HG02588 (cell line): ENCODE measurements around the gene PFKFB3.

Experiments used
- ATAC-seq: cut with Tn5 transposase; IDR thresholded peaks from one replicate; pipeline ENCODE4 v1.9.1; 2021; ENCODE audit warnings: mild to moderate bottlenecking, moderate library complexity; ENCODE audit not compliant: unreplicated experiment

PFKFB3 gene

DNA sequence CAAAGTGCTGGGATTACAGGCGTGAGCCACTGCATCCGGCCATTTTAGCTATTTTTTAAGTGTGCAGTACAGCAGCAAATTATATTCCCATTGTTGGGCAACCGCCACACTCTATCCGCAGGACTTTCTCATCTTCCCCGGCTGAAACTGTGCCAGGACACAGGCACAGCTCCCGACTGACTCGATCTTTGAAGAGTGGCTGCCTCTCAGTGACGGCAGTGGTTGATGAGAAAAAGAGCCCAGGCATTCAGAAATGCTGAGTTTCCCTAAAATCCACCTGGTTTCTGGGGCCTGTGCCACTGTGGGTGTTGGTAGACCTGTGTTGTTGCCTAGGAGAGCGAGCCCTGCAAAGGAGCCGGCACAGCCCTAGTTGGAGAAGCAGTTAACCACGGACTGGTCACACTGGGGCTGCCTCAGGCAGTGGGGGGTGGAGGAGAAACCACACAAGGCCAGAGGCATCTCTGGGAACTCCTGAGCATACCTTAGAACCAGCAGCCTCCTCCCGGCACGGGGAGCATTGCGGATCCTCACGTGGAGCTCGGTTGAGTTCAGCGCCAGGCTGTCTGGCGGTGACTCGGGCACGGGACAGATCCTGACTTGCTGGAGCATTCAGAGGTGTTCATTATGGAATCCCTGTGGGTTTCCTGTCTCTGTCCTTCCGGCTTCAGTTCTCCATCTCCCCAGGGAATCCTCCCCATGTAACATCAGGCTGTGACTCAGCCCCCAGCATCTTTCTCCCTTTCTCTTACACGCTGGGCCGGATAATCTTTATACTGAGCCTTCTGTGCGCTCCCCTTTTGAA is 16.2 kb downstream of the PFKFB3 start:
- ATAC-seq = no peak

- ATAC-seq = no peak
These were observed 16.7 kb downstream of the PFKFB3 start for GRCh38 chr10:6219494-6219836.

GRCh38 chr10:6220418-6221191 is 17.9 kb downstream of the PFKFB3 start:
- no peak for ATAC-seq

DNA sequence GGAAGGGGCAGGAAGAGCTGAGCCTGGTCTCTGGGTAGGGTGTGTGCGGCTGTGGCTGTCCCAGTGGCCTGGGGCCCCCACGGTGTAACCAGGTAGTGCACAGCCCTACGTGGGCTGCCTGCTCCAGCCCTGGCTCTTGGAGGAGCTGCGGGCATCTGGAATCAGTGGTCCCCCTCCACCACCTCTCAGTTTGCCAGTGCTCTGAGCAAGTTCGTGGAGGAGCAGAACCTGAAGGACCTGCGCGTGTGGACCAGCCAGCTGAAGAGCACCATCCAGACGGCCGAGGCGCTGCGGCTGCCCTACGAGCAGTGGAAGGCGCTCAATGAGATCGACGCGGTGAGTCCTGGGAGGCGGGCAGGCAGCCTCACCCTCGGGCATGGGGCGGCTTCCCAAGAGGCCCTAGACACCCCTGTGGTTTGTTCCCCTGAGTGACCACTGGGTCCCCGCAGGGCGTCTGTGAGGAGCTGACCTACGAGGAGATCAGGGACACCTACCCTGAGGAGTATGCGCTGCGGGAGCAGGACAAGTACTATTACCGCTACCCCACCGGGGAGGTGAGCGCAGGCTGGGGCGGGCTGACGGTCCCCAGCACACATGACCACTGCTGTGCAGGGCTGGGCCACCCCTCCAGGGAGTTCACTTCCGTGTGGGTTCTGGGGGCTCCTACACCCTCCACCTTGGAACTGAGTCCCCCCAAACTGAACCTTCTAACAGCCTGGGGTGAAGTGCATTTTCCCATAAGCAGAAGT is 18.6 kb downstream of the PFKFB3 start:
- ATAC-seq = no peak

GRCh38 chr10:6221971-6222751 is 19.4 kb downstream of the PFKFB3 start:
- ATAC-seq = no peak

DNA sequence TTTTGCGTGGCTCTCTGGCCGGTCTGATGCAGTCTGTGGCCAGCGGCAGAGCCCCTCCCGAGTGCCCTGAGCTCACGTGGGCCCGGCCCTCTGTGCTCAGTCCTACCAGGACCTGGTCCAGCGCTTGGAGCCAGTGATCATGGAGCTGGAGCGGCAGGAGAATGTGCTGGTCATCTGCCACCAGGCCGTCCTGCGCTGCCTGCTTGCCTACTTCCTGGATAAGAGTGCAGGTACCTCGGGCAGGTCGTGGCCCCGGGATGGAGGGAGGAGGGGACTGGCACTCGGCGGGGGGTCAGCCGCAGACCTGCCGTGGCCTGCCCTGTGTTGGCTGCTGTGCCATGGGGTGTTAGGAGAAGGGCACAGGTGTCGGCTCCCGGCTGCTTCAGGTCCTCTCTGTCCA is 20.0 kb downstream of the PFKFB3 start:
- no peak for ATAC-seq

DNA sequence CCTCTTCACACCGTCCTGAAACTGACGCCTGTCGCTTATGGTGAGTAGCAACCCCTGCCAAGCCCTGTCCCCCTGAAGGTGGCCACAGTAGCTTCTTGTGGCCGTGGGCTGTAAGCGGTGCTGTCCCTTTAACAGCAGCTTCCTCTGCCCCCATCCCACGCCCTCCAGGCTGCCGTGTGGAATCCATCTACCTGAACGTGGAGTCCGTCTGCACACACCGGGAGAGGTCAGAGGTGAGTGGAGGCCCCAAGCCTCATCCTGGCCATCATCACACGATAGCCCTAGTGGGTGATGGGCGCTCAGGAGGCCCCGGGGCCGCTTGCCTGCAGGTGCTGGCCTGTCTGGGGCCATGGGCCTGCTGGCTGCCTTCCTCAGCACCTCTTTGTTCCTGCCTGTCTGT is 21.2 kb downstream of the PFKFB3 start:
- ATAC-seq = no peak

- no peak for ATAC-seq
These were observed 22.0 kb downstream of the PFKFB3 start for GRCh38 chr10:6224781-6225180.

- ATAC-seq = no peak
These were observed 22.6 kb downstream of the PFKFB3 start for GRCh38 chr10:6225263-6225814.

- ATAC-seq = no peak
These were observed 23.5 kb downstream of the PFKFB3 start for GRCh38 chr10:6226216-6226615.

DNA sequence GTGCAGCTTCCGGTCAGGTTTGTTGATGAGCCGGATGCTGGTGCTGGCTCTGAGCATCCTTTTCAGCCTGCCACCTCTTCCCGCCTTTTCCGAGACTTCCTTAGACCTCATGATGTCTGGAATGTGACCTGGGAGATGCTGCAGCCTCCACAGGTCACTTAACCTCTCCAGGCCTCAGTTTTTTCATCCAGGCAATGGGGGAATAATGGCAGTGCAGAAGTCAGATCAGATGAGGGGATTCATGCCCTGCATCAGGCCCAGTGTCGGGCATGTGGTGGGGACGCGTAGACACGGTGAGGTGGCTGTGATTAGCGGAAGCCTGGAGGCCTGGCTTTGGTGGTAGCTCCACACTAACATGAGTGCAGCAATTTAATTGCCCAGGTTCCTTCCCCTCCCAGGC is 24.6 kb downstream of the PFKFB3 start:
- no peak for ATAC-seq

GRCh38 chr10:6228010-6228511 is 25.3 kb downstream of the PFKFB3 start:
- no peak for ATAC-seq

DNA sequence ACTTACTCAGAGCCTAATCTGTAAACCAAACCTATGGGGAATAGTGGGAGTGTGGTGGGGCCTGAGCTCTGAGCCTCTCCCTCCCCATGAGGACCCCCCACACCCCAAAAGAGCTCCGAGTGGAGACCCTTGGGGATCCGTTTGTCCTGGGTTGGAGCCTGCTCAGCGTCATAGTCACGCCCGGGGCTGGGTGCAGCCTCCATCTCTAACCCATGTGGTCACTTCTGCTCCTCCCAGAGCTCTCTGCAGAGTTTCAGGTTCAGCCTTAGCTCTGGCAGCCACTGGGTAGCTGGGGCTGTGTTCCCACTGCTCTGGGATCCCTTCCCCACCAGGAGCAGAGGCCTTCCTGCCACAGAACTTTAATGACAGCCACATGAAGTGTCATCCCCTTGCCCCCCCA is 25.9 kb downstream of the PFKFB3 start:
- no peak for ATAC-seq

- ATAC-seq = no peak
These were observed 26.6 kb downstream of the PFKFB3 start for GRCh38 chr10:6229290-6229689.

DNA sequence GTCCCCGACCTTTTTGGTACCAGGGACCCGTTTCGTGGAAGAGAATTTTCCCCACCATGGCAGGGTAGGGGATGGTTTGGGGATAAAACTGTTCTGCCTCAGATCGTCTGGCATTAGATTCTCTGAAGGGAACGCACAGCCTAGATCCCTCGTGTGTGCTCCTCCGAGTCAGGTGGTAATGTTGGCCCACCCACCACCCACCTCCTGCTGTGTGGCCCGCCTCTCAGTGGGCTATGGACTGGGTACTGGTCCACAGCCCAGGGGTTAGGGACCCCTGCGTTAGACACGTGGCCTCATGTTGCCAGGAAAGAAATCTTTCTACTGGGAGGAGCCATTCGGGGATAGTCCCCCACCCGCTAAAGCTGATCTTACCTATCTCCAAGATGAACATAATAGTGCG is 27.0 kb downstream of the PFKFB3 start:
- no peak for ATAC-seq

GRCh38 chr10:6230315-6230714 is 27.6 kb downstream of the PFKFB3 start:
- no peak for ATAC-seq

GRCh38 chr10:6231146-6231545 is 28.4 kb downstream of the PFKFB3 start:
- ATAC-seq = no peak

- no peak for ATAC-seq
These were observed 29.0 kb downstream of the PFKFB3 start for GRCh38 chr10:6231730-6232129.

DNA sequence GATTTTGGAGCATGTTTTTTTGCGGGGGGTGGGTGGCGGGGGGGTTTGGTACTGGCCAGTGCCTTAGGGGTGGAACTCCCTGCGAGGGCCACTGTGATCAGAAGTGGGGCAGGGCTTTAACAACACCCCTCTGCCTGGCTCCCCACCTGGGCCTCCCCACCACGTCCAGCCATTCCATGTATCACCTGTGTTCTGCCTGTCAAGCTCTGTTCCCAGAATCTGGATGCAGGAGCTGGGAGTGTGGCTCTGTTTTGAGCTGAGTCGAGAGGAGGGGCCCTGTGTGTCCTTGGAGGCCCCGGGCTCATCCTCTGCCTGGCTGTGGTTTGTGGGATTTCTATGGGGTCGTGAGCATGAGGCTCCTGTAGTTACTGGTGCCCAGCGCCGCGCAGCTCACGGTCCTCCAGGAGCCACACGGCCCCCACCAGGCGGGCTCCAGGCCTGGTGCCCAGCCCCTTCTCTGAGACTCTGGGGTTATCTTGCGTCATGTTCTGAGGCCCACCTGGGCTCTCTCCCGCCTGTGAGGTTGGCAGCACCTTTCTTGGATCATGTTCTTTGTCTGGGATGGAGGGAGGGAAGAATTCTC is 29.6 kb downstream of the PFKFB3 start:
- no peak for ATAC-seq
